ENCODE data around the gene MAPKAP1.

Gene MAPKAP1

GRCh38 chr9:125604196-125604595 lies 102.8 kb downstream of the MAPKAP1 start:
- no peak for DNase-seq (ENCODE audit: low read depth, low spot score)
- POLR2A ChIA-PET: no interaction called here
- CTCF ChIA-PET: no interaction called here
- H3K4me3 ChIP-seq (ENCODE audit: low read depth, low read length): no peak overlapping the region
- no peak for TF ChIP-seq CTCF (IDR thresholded peaks at IDR 0.05; ENCODE audit: insufficient read depth, low read length, missing control alignments)

GRCh38 chr9:125603478-125604021 lies 103.5 kb downstream of the MAPKAP1 start:
- no peak for DNase-seq (ENCODE audit: low read depth, low spot score)
- POLR2A ChIA-PET: no interaction called here
- no peak for TF ChIP-seq CTCF (IDR thresholded peaks at IDR 0.05; ENCODE audit: insufficient read depth, low read length, missing control alignments)
- no peak overlapping the region for H3K4me3 ChIP-seq (ENCODE audit: low read depth, low read length)
- CTCF ChIA-PET: no interaction called here

DNA sequence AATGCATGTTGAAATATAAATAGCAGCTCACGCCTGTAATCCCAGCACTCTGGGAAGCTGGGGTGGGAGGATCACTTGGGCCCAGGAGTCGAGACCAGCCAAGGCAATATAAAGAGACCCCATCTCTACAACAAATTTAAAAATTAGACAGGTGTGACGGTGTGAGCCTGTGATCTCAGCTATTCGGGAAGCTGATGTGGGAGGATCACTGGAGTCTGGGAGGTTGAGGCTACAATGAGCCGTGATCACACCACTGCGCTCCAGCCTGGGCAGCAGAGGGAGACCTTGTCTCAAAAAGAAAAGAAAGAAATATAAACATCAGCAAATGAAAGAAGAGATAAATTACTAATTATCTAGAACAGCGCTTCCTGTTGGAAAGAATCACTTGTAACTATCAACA lies 105.0 kb downstream of the MAPKAP1 start:
- ChIA-PET CTCF (no interaction called here), POLR2A (no interaction called here)
- no peak overlapping the region for H3K4me3 ChIP-seq (ENCODE audit: low read depth, low read length)
- TF ChIP-seq CTCF (IDR thresholded peaks at IDR 0.05; ENCODE audit: insufficient read depth, low read length, missing control alignments): no peak
- no peak for DNase-seq (ENCODE audit: low read depth, low spot score)

GRCh38 chr9:125600194-125600593 lies 106.8 kb downstream of the MAPKAP1 start:
- H3K4me3 ChIP-seq (ENCODE audit: low read depth, low read length): no peak overlapping the region
- ChIA-PET POLR2A (no interaction called here), CTCF (no interaction called here)
- TF ChIP-seq CTCF (IDR thresholded peaks at IDR 0.05; ENCODE audit: insufficient read depth, low read length, missing control alignments): no peak
- no peak for DNase-seq (ENCODE audit: low read depth, low spot score)

GRCh38 chr9:125594223-125594610 lies 112.8 kb downstream of the MAPKAP1 start:
- POLR2A ChIA-PET: no interaction called here
- no peak for DNase-seq (ENCODE audit: low read depth, low spot score)
- no peak overlapping the region for H3K4me3 ChIP-seq (ENCODE audit: low read depth, low read length)
- no peak for TF ChIP-seq CTCF (IDR thresholded peaks at IDR 0.05; ENCODE audit: insufficient read depth, low read length, missing control alignments)
- CTCF ChIA-PET: interaction anchor here (1.2 kb wide), 1 partner anchor 12 kb away, joined by 3 read pairs; no protein-coding TSS in a partner anchor

DNA sequence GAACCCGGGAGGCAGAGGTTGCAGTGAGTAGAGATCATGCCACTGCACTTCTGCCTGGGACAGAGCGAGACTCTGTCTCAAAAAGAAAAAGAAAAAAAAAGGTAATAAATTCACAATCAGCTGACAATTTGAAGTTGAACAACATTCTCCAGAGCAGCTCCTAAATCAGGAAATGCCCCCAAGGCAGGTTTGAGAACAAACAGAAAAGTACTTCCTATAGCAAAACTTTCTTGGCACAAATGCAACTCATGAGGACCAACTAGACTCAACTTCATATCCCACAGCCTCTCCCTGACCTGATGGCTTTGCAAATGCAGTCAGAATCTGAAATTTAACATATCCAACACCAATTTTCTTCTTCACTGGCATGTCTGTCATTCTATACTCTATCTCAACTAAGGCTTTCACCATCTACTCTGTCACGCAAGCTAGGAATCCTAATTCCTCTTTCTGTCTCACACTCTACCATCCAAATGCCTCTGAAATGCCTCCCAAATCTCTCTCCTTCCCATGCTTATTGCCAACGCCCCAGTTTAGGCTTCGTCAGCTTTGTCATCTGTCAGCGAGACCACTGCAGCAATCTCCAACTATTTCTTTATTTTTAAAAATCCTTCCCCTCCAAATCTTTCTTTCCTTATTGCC lies 113.3 kb downstream of the MAPKAP1 start:
- ChIA-PET CTCF (no interaction called here), POLR2A (no interaction called here)
- DNase-seq (ENCODE audit: low read depth, low spot score): no peak
- no peak for TF ChIP-seq CTCF (IDR thresholded peaks at IDR 0.05; ENCODE audit: insufficient read depth, low read length, missing control alignments)
- no peak overlapping the region for H3K4me3 ChIP-seq (ENCODE audit: low read depth, low read length)

All from AG04449 (cell line).